A549 (cell line): ENCODE data around the gene RAB10. TPM values are rescaled to one million over a fixed set of nuclear protein-coding genes. Genes with fewer than 3 reads are reported as not detected.

Source experiments
- ATAC-seq, 2 experiments: fragments of 200-7000 bp in 1 of 2; fragments of >200 bp in 1 of 2; cut with Nextera tagmentation in 1 of 2; cut with Tn5 transposase in 1 of 2; 3 replicates each; pipeline versions ENCODE4 v1.8.0 to v1.9.1; 2018 to 2020; ENCODE audit warnings: mild to moderate bottlenecking in 1 of 2, moderate library complexity in 1 of 2
- CTCF ChIA-PET: fragments of 300-600 bp; sonication (Branson Sonifier 250); formaldehyde crosslinking; extraction: SDS; loops from one replicate; lab custom pipeline; 2021; ENCODE audit warnings: antibody characterized with exemption, inconsistent platforms; lab: Yijun Ruan, JAX
- POLR2A ChIA-PET: fragments of 350-600 bp; formaldehyde crosslinking; extraction: SDS; loops from one replicate; lab custom pipeline; 2021; ENCODE audit warnings: antibody characterized with exemption, inconsistent platforms; lab: Yijun Ruan, JAX
- DNase-seq, 2 experiments: peaks; one replicate each; pipeline versions ENCODE4 v3.0.0 to v3.0.0-alpha.2; 2011 to 2016; ENCODE audit warnings: low read depth in 1 of 2, low spot score in 1 of 2
- FAIRE-seq: peaks from 2 replicates; lab custom pipeline; 2011; peaks lifted over from hg19 to GRCh38; lab: Jason Lieb, UNC
- H3K27ac ChIP-seq, 2 experiments: fragments of >200 bp; sonication (Bioruptor Twin); formaldehyde crosslinking; 3 replicates each; pipeline ENCODE4 v1.5.1; 2016 to 2017
- H3K4me1 ChIP-seq: fragments of >200 bp; sonication (Bioruptor Twin); formaldehyde crosslinking; 3 replicates; pipeline ENCODE4 v1.6.1; 2016
- H3K4me2 ChIP-seq: fragments of >200 bp; sonication (Bioruptor Twin); formaldehyde crosslinking; 3 replicates; pipeline ENCODE4 v1.6.1; 2016
- H3K4me3 ChIP-seq: fragments of >200 bp; sonication (Bioruptor Twin); formaldehyde crosslinking; 3 replicates; pipeline ENCODE4 v1.5.1; 2016
- H3K9me3 ChIP-seq: fragments of >200 bp; sonication (Bioruptor Twin); formaldehyde crosslinking; 3 replicates; pipeline ENCODE4 v1.6.1; 2016
- CEBPB ChIP-seq, 2 experiments: fragments of >200 bp in 1 of 2; sonication (Bioruptor Twin) in 1 of 2; formaldehyde crosslinking in 1 of 2; IDR thresholded peaks; 2 replicates each; pipeline ENCODE4 v1.6.1; 2012 to 2016
- CTCF ChIP-seq: fragments of >200 bp; sonication (Bioruptor Twin); formaldehyde crosslinking; IDR thresholded peaks from 3 replicates; pipeline ENCODE4 v1.5.1; 2016
- E2F6 ChIP-seq: IDR thresholded peaks from 2 replicates; pipeline ENCODE4 v1.6.1; 2012; ENCODE audit warnings: low read depth, borderline replicate concordance
- ELK1 ChIP-seq: fragments of 150-350 bp; IDR thresholded peaks from 2 replicates; pipeline ENCODE4 v1.6.1; 2014; ENCODE audit warnings: low read depth, mild to moderate bottlenecking, low read length
- ESRRA ChIP-seq: fragments of 150-350 bp; IDR thresholded peaks from 2 replicates; pipeline ENCODE4 v1.6.1; 2014; ENCODE audit warnings: mild to moderate bottlenecking, low read length, borderline replicate concordance
- FOSL2 ChIP-seq, 2 experiments: fragments of 450-650 bp in 1 of 2; fragments of >200 bp in 1 of 2; sonication (Bioruptor Twin) in 1 of 2; formaldehyde crosslinking; IDR thresholded peaks; 2 replicates each; pipeline versions ENCODE4 v1.5.0 to v1.6.1; 2016 to 2020; ENCODE audit warnings: mild to moderate bottlenecking in 1 of 2, moderate library complexity in 1 of 2
- GATA3 ChIP-seq: IDR thresholded peaks from 2 replicates; pipeline ENCODE4 v1.6.1; 2012; ENCODE audit warnings: borderline replicate concordance
- HDAC2 ChIP-seq: fragments of 200-600 bp; sonication (generic); IDR thresholded peaks from 2 replicates; pipeline ENCODE4 v1.6.1; 2016
- JUN ChIP-seq, 2 experiments: fragments of >200 bp; sonication (Bioruptor Twin); formaldehyde crosslinking; IDR thresholded peaks; 2 replicates in 1 of 2; 3 replicates in 1 of 2; pipeline ENCODE4 v1.6.1; 2016 to 2017
- KDM1A ChIP-seq: fragments of 200-600 bp; sonication (generic); IDR thresholded peaks from 2 replicates; pipeline ENCODE4 v1.6.1; 2016; ENCODE audit warnings: low read depth, mild to moderate bottlenecking
- KDM5A ChIP-seq: fragments of 200-600 bp; sonication (generic); IDR thresholded peaks from 2 replicates; pipeline ENCODE4 v1.6.1; 2016; ENCODE audit warnings: antibody characterized with exemption, mild to moderate bottlenecking
- PHF8 ChIP-seq: fragments of 200-600 bp; sonication (generic); IDR thresholded peaks from 2 replicates; pipeline ENCODE4 v1.6.1; 2016; ENCODE audit warnings: low read depth, mild to moderate bottlenecking, antibody characterized with exemption, moderate library complexity, borderline replicate concordance
- POLR2AphosphoS2 ChIP-seq: conservative IDR thresholded peaks from 2 replicates; pipeline ENCODE4 v1.6.1; 2012; ENCODE audit warnings: low read length, improper control_type of control experiment, inconsistent platforms
- REST ChIP-seq: fragments of 200-600 bp; sonication (generic); IDR thresholded peaks from 2 replicates; pipeline ENCODE4 v1.6.1; 2016; ENCODE audit warnings: antibody characterized with exemption, mild to moderate bottlenecking, moderate library complexity
- SREBF2 ChIP-seq: fragments of 450-650 bp; IDR thresholded peaks from 2 replicates; pipeline ENCODE4 v1.6.1; 2014; ENCODE audit warnings: mild to moderate bottlenecking, moderate library complexity
- TFCP2L1 ChIP-seq: fragments of 250-450 bp; sonication (Bioruptor Pico); IDR thresholded peaks from 2 replicates; pipeline ENCODE4 v1.5.0; 2021; ENCODE audit warnings: mild to moderate bottlenecking
- WGBS: methylation state at CpG from one replicate; pipeline ENCODE4 v1.1.6; 2017; ENCODE audit errors: missing lambda C conversion rate; 5-methylcytosine and 5-hydroxymethylcytosine counted together
- polyA plus RNA-seq, 4 experiments: library from polyadenylated mRNA; depleted of rRNA in 3 of 4; stranded (reverse); fragments of >200 nt; fragmentation: RNase III in 1 of 4; extraction: RNeasy Plus Mini Kit Qiagen cat#74134 plus additional on column Dnase treatment in 1 of 4; gene quantifications; 2 replicates in 3 of 4; 3 replicates in 1 of 4; pipeline ENCODE4 v1.2.3, GENCODE V29; 2011 to 2017

Gene RAB10
- polyA plus RNA-seq, 2 of the 4 experiments (the other 2 are of a cell fraction): 272 to 692 TPM

- FAIRE-seq: no peak
- TF ChIP-seq KDM1A (no peak), CTCF (no peak), SREBF2 (no peak), KDM5A (no peak)
- 87% methylated on average over 9 of the region's 9 CpGs for WGBS
- ChIA-PET POLR2A (no interaction called here), CTCF (interaction anchor here (0.8 to 6.2 kb wide), 7 partner anchors 9 to 411 kb away, joined by 3 to 77 read pairs (median 3); no protein-coding TSS in a partner anchor)
- no peak for DNase-seq
- Histone ChIP-seq H3K27ac (no peak overlapping the region), H3K4me1 (peaks cover 6% of the 10 kb centered on the region; the same call in 1 of the 3 replicates), H3K9me3 (no peaks in the 10 kb centered on the region), H3K4me2 (no peak overlapping the region), H3K4me3 (no peak overlapping the region)
- ATAC-seq: no peak
Observed at GRCh38 chr2:26170795-26171194, 136.9 kb downstream of the RAB10 start.

GRCh38 chr2:26172189-26172870, 138.4 kb downstream of the RAB10 start:
- no peak for FAIRE-seq

GRCh38 chr2:26172871-26173775, 139.2 kb downstream of the RAB10 start, which contains the start of gene GAREM2:
Gene GAREM2, plus strand, starts transcription at chr2:26173088. Its CDS starts 133 bp downstream, at chr2:26173221.
- Histone ChIP-seq H3K4me1 (peaks cover 6% of the 10 kb centered on the region; the same call in 1 of the 3 replicates), H3K4me2 (peak within 1 kb of the TSS; percentile 88), H3K4me3 (peak within 1 kb of the TSS; percentile 68), H3K9me3 (no peaks in the 10 kb centered on the region), H3K27ac (peak within 1 kb of the TSS; percentile 76 to 93)
- ChIA-PET POLR2A (interaction anchor here (0.8 kb wide), 1 partner anchor 12 kb away, joined by 3 read pairs; no protein-coding TSS in a partner anchor), CTCF (interaction anchor here (0.6 to 6.2 kb wide), 5 partner anchors 12 to 222 kb away, joined by 3 to 77 read pairs (median 4); partner anchors contain the start of genes HADHA and HADHB)
- WGBS: 3% methylated on average over 24 of the region's 102 CpGs
- TF ChIP-seq CEBPB (IDR thresholded peaks at IDR 0.05): no peak
- TF ChIP-seq PHF8: peak; percentile 52; the same call in 1 of the 2 replicates
- TF ChIP-seq FOSL2 (IDR thresholded peaks at IDR 0.05): no peak
- TF ChIP-seq FOSL2 (CRISPR knock-in tag; IDR thresholded peaks at IDR 0.05): peak; percentile 4; the same call in 1 of the 2 replicates
- peak; percentile 39; the same call in 1 of the 2 replicates for TF ChIP-seq E2F6
- no peak for TF ChIP-seq REST
- peak in 1 of 2 experiments; percentile 36; a peak in 1 of 5 replicates for TF ChIP-seq JUN (IDR thresholded peaks at IDR 0.05)
- ATAC-seq (peak; percentile 27 to 60), FAIRE-seq (no peak), DNase-seq (peak in 1 of 2 experiments; percentile 59)

More at GRCh38 chr2:26172189-26172870, 138.4 kb downstream of the RAB10 start:
- H3K27ac ChIP-seq: peak overlapping the region; percentile 76 to 93; a peak in 5 of 6 replicates
- peak; percentile 40 to 55 for DNase-seq
- ChIA-PET POLR2A (interaction anchor here (0.8 kb wide), 1 partner anchor 13 kb away, joined by 3 read pairs; no protein-coding TSS in a partner anchor), CTCF (interaction anchor here (0.6 to 6.2 kb wide), 11 partner anchors 9 to 335 kb away, joined by 3 to 77 read pairs (median 4); partner anchors contain the start of genes HADHA and HADHB)
- no peak for TF ChIP-seq ELK1
- TF ChIP-seq ESRRA: 0 out of 2 replicates have a peak, but pooled peaks have one; percentile 39
- TF ChIP-seq E2F6: 0 out of 2 replicates have a peak, but pooled peaks have one; percentile 16
- no peak for TF ChIP-seq GATA3
- TF ChIP-seq POLR2AphosphoS2: no peak
- 0 out of 2 replicates have a peak, but pooled peaks have one; percentile 42 for TF ChIP-seq HDAC2
- TF ChIP-seq TFCP2L1: peak; percentile 46; the same call in 1 of the 2 replicates
- peak; percentile 86 for TF ChIP-seq KDM1A
- peak overlapping the region; percentile 68 for H3K4me3 ChIP-seq
- H3K9me3 ChIP-seq: no peaks in the 10 kb centered on the region
- peaks cover 6% of the 10 kb centered on the region; the same call in 1 of the 3 replicates for H3K4me1 ChIP-seq
- peak overlapping the region; percentile 88 for H3K4me2 ChIP-seq
- ATAC-seq: peak; percentile 2 to 46; a peak in 4 of 6 replicates
- WGBS: 34% methylated on average over 46 of the region's 56 CpGs
